Naive thymus-derived CD8-positive, alpha-beta T cell (primary cell): Measurements from ENCODE around the gene SCYGR3. TPM values are rescaled to one million over a fixed set of nuclear protein-coding genes. Genes with fewer than 3 reads are reported as not detected.

ENCODE experiments used
- ATAC-seq, 2 donors: fragments of 150-1000 bp; cut with Tn5 transposase in 1 of 2; sonication (Bioruptor Pico), chemical (Tn5 transposase) in 1 of 2; 1 replicate in 1 of 2; 2 replicates in 1 of 2; pipeline ENCODE4 v1.10.0; 2021; ENCODE audit warnings: mild to moderate bottlenecking in 2 of 2, moderate library complexity in 2 of 2
- POLR2A ChIA-PET: fragments of 350-600 bp; sonication (Branson Sonifier 250); formaldehyde crosslinking; loops from one replicate; lab custom pipeline; 2021; ENCODE audit warnings: antibody characterized with exemption; lab: Charles Lee
- DNase-seq, 10 donors: peaks; one replicate each; pipeline versions ENCODE4 v3.0.0 to v3.0.0-alpha.2; 2020 to 2022
- H3K27ac Mint-ChIP-seq, 10 donors: one replicate each; pipeline ENCODE4 v1.8.0; 2020 to 2022; ENCODE audit warnings: mild to moderate bottlenecking in 10 of 10, mixed read lengths in 10 of 10, moderate library complexity in 4 of 10, inconsistent platforms in 1 of 10
- H3K27me3 Mint-ChIP-seq, 5 donors: one replicate each; pipeline ENCODE4 v1.8.0; 2021 to 2022; ENCODE audit warnings: mixed read lengths in 5 of 5
- H3K36me3 Mint-ChIP-seq, 3 donors: one replicate each; pipeline ENCODE4 v1.8.0; 2020 to 2022; ENCODE audit warnings: mixed read lengths in 3 of 3, mild to moderate bottlenecking in 2 of 3, inconsistent platforms in 1 of 3
- H3K4me1 Mint-ChIP-seq, 4 donors: one replicate each; pipeline ENCODE4 v1.8.0; 2021 to 2022; ENCODE audit warnings: mixed read lengths in 4 of 4
- H3K4me3 Mint-ChIP-seq, 10 donors: one replicate each; pipeline ENCODE4 v1.8.0; 2020 to 2022; ENCODE audit warnings: mild to moderate bottlenecking in 10 of 10, mixed read lengths in 10 of 10, moderate library complexity in 6 of 10, inconsistent platforms in 1 of 10
- H3K9me3 Mint-ChIP-seq, 9 donors: one replicate each; pipeline ENCODE4 v1.8.0; 2020 to 2022; ENCODE audit warnings: mixed read lengths in 9 of 9, mild to moderate bottlenecking in 3 of 9, inconsistent platforms in 1 of 9, moderate library complexity in 1 of 9
- polyA plus RNA-seq, 3 donors: library from polyadenylated mRNA; unstranded; fragments of 300-500 nt; fragmentation: Illumina TruSeq; gene quantifications; one replicate each; pipeline ENCODE4 v1.2.3, GENCODE V29; 2021
- total RNA-seq, 8 experiments: library from RNA in 2 of 8; stranded (reverse) in 2 of 8; gene quantifications; one replicate each; pipeline ENCODE4 v1.2.3 and lab custom pipeline; 2021 to 2026

The SCYGR3 gene
- not detected for total RNA-seq
- polyA plus RNA-seq: not detected
- total RNA-seq (lab: John Stamatoyannopoulos, UW): 0 reads per million in 6 experiments

GRCh38 chr2:227614740-227615139 is at the start of gene SCYGR3:
TSS of gene SCYGR3 (minus strand) at chr2:227614840. CDS start at chr2:227614840, 0 bp downstream.
- peaks cover 0 to 3% (median 0%) of the 10 kb centered on the region in 4 donors for H3K4me1 Mint-ChIP-seq
- POLR2A ChIA-PET: no interaction called here
- H3K4me3 Mint-ChIP-seq: no peak within 1 kb of the TSS
- DNase-seq (no peak), ATAC-seq (no peak)
- no peaks in the 10 kb centered on the region for H3K36me3 Mint-ChIP-seq
- H3K9me3 Mint-ChIP-seq: no peaks in the 10 kb centered on the region
- H3K27ac Mint-ChIP-seq: peak within 1 kb of the TSS in 1 of 10 donors; percentile 2
- peaks cover 15 to 41% (median 29%) of the 10 kb centered on the region in 5 donors for H3K27me3 Mint-ChIP-seq

- H3K36me3 Mint-ChIP-seq: no peaks in the 10 kb centered on the region
- no peak overlapping the region for H3K4me3 Mint-ChIP-seq
- H3K9me3 Mint-ChIP-seq: no peaks in the 10 kb centered on the region
- no peak overlapping the region for H3K27ac Mint-ChIP-seq
- POLR2A ChIA-PET: no interaction called here
- no peak for ATAC-seq
- DNase-seq: no peak
- H3K27me3 Mint-ChIP-seq: peaks cover 0 to 4% (median 2%) of the 10 kb centered on the region in 5 donors
- no peaks in the 10 kb centered on the region for H3K4me1 Mint-ChIP-seq
Observed at GRCh38 chr2:227661827-227662226, 47.2 kb upstream of the SCYGR3 start.

GRCh38 chr2:227661025-227661649 is 46.5 kb upstream of the SCYGR3 start:
- H3K4me3 Mint-ChIP-seq: no peak overlapping the region
- POLR2A ChIA-PET: no interaction called here
- ATAC-seq (no peak), DNase-seq (no peak)
- no peaks in the 10 kb centered on the region for H3K4me1 Mint-ChIP-seq
- peaks cover 0 to 4% (median 0%) of the 10 kb centered on the region in 5 donors for H3K27me3 Mint-ChIP-seq
- H3K27ac Mint-ChIP-seq: no peak overlapping the region
- H3K36me3 Mint-ChIP-seq: no peaks in the 10 kb centered on the region
- H3K9me3 Mint-ChIP-seq: no peaks in the 10 kb centered on the region

- Mint-ChIP-seq H3K4me1 (no peaks in the 10 kb centered on the region), H3K36me3 (no peaks in the 10 kb centered on the region), H3K4me3 (no peak overlapping the region), H3K27me3 (peaks cover 0 to 4% (median 0%) of the 10 kb centered on the region in 5 donors), H3K27ac (no peak overlapping the region), H3K9me3 (no peaks in the 10 kb centered on the region)
- DNase-seq (no peak), ATAC-seq (no peak)
- POLR2A ChIA-PET: no interaction called here
Observed at GRCh38 chr2:227657199-227657845, 42.7 kb upstream of the SCYGR3 start.

- Mint-ChIP-seq H3K4me1 (no peaks in the 10 kb centered on the region), H3K9me3 (no peaks in the 10 kb centered on the region), H3K36me3 (no peaks in the 10 kb centered on the region), H3K4me3 (no peak overlapping the region), H3K27ac (no peak overlapping the region), H3K27me3 (peaks cover 0 to 3% (median 0%) of the 10 kb centered on the region in 5 donors)
- DNase-seq: no peak
- POLR2A ChIA-PET: no interaction called here
- ATAC-seq: no peak
Observed at GRCh38 chr2:227655454-227655853, 40.8 kb upstream of the SCYGR3 start.

GRCh38 chr2:227654426-227654825 is 39.8 kb upstream of the SCYGR3 start:
- DNase-seq (no peak), ATAC-seq (no peak)
- H3K27me3 Mint-ChIP-seq: peaks cover 0 to 5% (median 0%) of the 10 kb centered on the region in 5 donors
- H3K4me1 Mint-ChIP-seq: no peaks in the 10 kb centered on the region
- no peaks in the 10 kb centered on the region for H3K9me3 Mint-ChIP-seq
- no peaks in the 10 kb centered on the region for H3K36me3 Mint-ChIP-seq
- no peak overlapping the region for H3K4me3 Mint-ChIP-seq
- POLR2A ChIA-PET: no interaction called here
- no peak overlapping the region for H3K27ac Mint-ChIP-seq

GRCh38 chr2:227653419-227653818 is 38.8 kb upstream of the SCYGR3 start:
- ATAC-seq (no peak), DNase-seq (no peak)
- POLR2A ChIA-PET: no interaction called here
- Mint-ChIP-seq H3K27me3 (peaks cover 0 to 10% (median 2%) of the 10 kb centered on the region in 5 donors), H3K4me3 (no peak overlapping the region), H3K9me3 (no peaks in the 10 kb centered on the region), H3K36me3 (no peaks in the 10 kb centered on the region), H3K4me1 (no peaks in the 10 kb centered on the region), H3K27ac (no peak overlapping the region)

- H3K27ac Mint-ChIP-seq: peak overlapping the region in 1 of 10 donors; percentile 13
- H3K36me3 Mint-ChIP-seq: no peaks in the 10 kb centered on the region
- ATAC-seq (no peak), DNase-seq (no peak)
- no peaks in the 10 kb centered on the region for H3K9me3 Mint-ChIP-seq
- H3K4me1 Mint-ChIP-seq: no peaks in the 10 kb centered on the region
- H3K4me3 Mint-ChIP-seq: no peak overlapping the region
- POLR2A ChIA-PET: no interaction called here
- peaks cover 2 to 20% (median 3%) of the 10 kb centered on the region in 5 donors for H3K27me3 Mint-ChIP-seq
Observed at GRCh38 chr2:227643990-227644551, 29.4 kb upstream of the SCYGR3 start.

GRCh38 chr2:227642656-227643055 is 28.0 kb upstream of the SCYGR3 start:
- POLR2A ChIA-PET: no interaction called here
- H3K36me3 Mint-ChIP-seq: no peaks in the 10 kb centered on the region

GRCh38 chr2:227634201-227634600 is 19.6 kb upstream of the SCYGR3 start:
- DNase-seq: no peak
- Mint-ChIP-seq H3K4me3 (no peak overlapping the region), H3K36me3 (no peaks in the 10 kb centered on the region), H3K4me1 (no peaks in the 10 kb centered on the region), H3K27ac (no peak overlapping the region), H3K27me3 (peaks cover 4 to 14% (median 5%) of the 10 kb centered on the region in 5 donors), H3K9me3 (no peaks in the 10 kb centered on the region)
- POLR2A ChIA-PET: no interaction called here
- ATAC-seq: no peak

More at GRCh38 chr2:227642656-227643055, 28.0 kb upstream of the SCYGR3 start:
- Mint-ChIP-seq H3K27me3 (peaks cover 2 to 6% (median 3%) of the 10 kb centered on the region in 5 donors), H3K27ac (peak overlapping the region in 1 of 10 donors; percentile 5), H3K4me1 (no peaks in the 10 kb centered on the region), H3K4me3 (no peak overlapping the region), H3K9me3 (no peaks in the 10 kb centered on the region)
- ATAC-seq (no peak), DNase-seq (no peak)

GRCh38 chr2:227632827-227633226 is 18.2 kb upstream of the SCYGR3 start:
- POLR2A ChIA-PET: no interaction called here
- peaks cover 5 to 14% (median 7%) of the 10 kb centered on the region in 5 donors for H3K27me3 Mint-ChIP-seq
- no peaks in the 10 kb centered on the region for H3K9me3 Mint-ChIP-seq
- H3K27ac Mint-ChIP-seq: no peak overlapping the region
- no peak overlapping the region for H3K4me3 Mint-ChIP-seq
- H3K4me1 Mint-ChIP-seq: no peaks in the 10 kb centered on the region
- no peak for ATAC-seq
- no peaks in the 10 kb centered on the region for H3K36me3 Mint-ChIP-seq
- DNase-seq: no peak

GRCh38 chr2:227630322-227630721 is 15.7 kb upstream of the SCYGR3 start:
- Mint-ChIP-seq H3K36me3 (no peaks in the 10 kb centered on the region), H3K27me3 (peaks cover 7 to 14% (median 9%) of the 10 kb centered on the region in 5 donors)
- POLR2A ChIA-PET: no interaction called here

GRCh38 chr2:227629435-227629834 is 14.8 kb upstream of the SCYGR3 start:
- ATAC-seq: no peak

More at GRCh38 chr2:227630322-227630721, 15.7 kb upstream of the SCYGR3 start:
- Mint-ChIP-seq H3K4me1 (no peaks in the 10 kb centered on the region), H3K9me3 (no peaks in the 10 kb centered on the region), H3K4me3 (no peak overlapping the region), H3K27ac (no peak overlapping the region)
- no peak for ATAC-seq
- DNase-seq: no peak

More at GRCh38 chr2:227629435-227629834, 14.8 kb upstream of the SCYGR3 start:
- Mint-ChIP-seq H3K27me3 (peaks cover 7 to 14% (median 9%) of the 10 kb centered on the region in 5 donors), H3K36me3 (no peaks in the 10 kb centered on the region), H3K4me3 (no peak overlapping the region), H3K27ac (no peak overlapping the region), H3K9me3 (no peaks in the 10 kb centered on the region), H3K4me1 (no peaks in the 10 kb centered on the region)
- POLR2A ChIA-PET: no interaction called here
- DNase-seq: no peak
